Inflammatory macrophage treated with lipopolysaccharide for 4 hours (primary cell): ENCODE results near the gene FPR1.

Source experiments
- DNase-seq: peaks from one replicate; pipeline ENCODE4 v3.0.0-alpha.2; 2020

The FPR1 gene

DNA sequence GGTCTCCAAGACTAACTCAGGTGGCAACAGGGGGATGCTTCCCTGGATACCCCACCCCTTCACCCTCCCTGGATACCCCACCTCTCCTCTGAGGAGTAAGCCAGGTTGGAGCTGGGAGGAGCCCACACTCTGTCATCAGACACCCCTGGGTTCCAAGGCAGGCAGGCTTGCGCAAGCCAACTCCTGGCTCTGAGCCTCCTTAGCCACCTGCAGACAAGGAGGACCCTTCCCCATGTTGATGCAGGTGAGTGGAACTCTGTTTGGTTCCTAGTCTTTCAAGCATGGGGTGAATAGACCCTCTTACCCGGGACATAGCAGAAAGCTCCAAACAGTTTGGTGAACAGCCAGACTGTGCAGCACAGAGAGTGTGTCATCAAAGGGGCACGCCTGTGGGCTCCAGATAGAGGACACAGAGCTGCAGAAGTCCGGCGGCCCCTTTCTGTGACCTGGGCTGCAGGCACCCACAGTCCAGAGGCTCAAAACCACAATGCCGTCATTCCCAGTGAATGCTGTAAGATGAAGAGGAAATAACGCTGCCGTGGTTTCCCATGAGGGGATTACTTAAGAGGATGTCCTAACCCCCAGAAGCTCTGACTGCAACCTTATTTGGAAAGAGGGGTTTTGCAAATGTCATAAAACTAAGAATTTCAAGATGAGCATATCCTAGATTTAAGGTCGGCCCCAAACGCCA is 15.8 kb downstream of the FPR1 start:
- peak; percentile 100 for DNase-seq

DNA sequence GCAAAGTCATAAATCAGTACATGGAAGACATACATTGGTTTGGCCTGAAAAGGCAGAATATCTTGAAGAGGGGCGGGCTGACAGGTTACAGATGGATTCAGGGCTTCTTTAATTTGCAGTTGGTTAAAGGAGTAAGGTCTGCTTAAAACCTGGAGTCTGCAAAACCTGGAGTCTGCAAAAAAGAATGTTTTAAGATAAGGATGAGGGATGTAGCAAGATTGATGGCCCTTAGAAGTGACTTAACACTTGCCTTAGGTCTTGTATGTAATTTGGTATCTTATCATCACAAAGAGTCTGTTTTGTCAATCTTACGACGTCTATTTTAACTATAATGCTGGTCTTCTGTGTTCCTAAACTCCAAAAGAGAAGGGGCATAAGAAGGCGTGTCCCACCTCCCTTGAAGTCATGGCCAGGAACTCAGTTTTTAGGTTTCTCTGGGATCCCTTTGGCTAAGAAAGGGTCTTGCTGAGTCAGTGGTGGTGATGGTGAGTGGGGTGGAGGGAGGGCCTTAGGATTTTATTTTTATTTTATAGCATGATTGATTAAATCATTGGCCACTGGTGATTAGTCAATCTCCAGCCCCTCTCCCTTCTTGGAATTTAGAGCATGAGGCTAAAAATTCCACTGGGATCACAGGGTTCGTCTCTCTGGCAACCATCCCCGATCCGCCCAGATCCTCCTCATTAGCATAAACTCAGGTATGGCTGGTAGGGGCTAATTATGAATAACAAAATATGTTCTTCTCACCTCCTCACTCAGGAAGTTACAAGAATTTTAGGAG is 17.7 kb downstream of the FPR1 start:
- DNase-seq = no peak

GRCh38 chr19:51729781-51730180 is 21.9 kb downstream of the FPR1 start:
- no peak for DNase-seq

- no peak for DNase-seq
Measured at GRCh38 chr19:51727349-51727880, 24.3 kb downstream of the FPR1 start.

- DNase-seq = peak; percentile 46
Measured at GRCh38 chr19:51726049-51726448, 25.6 kb downstream of the FPR1 start.

- no peak for DNase-seq
Measured at GRCh38 chr19:51724543-51724942, 27.1 kb downstream of the FPR1 start.

- DNase-seq = no peak
Measured at GRCh38 chr19:51722492-51722891, 29.2 kb downstream of the FPR1 start.

GRCh38 chr19:51721905-51722304 is 29.8 kb downstream of the FPR1 start:
- DNase-seq = no peak

DNA sequence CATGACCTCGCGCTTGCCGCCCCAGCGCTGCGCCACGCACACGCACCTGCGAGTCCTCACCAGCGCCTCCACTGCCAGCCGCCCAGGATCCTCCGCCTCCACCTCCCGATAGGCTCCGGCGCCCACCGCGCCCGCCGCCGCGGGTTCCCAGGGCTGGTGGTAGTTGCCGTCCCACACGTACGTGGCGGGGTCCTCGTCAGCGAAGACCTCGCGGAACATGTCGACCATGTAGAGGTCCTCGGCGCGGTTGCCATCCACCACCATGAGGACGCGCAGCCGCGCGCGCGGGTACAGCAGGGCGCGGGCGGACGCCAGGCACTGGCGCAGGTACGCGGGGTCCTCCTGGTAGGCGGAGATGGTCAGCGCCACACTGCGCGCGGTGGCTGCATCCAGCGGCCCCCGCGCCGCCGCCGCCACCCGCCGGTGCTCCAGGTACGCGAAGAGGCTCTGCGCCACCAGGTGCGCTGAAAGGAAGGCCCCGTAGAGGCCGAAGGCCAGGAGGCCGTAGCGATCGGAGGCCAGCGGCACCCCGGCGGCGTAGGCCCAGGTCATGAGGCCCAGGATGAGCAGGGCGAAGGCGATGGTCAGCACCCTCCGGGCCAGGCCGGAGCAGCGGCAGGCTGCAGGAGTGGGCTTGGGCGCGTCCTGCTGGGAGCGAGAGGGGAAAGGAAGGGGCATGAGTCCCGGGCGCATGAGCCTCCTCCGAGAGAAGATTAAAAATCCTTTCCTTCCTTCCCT is 32.3 kb downstream of the FPR1 start:
- no peak for DNase-seq

GRCh38 chr19:51716925-51717324 is 34.8 kb downstream of the FPR1 start:
- no peak for DNase-seq

GRCh38 chr19:51715850-51716249 is 35.8 kb downstream of the FPR1 start:
- DNase-seq = no peak

GRCh38 chr19:51714848-51715247 is 36.8 kb downstream of the FPR1 start:
- peak; percentile 70 for DNase-seq

DNA sequence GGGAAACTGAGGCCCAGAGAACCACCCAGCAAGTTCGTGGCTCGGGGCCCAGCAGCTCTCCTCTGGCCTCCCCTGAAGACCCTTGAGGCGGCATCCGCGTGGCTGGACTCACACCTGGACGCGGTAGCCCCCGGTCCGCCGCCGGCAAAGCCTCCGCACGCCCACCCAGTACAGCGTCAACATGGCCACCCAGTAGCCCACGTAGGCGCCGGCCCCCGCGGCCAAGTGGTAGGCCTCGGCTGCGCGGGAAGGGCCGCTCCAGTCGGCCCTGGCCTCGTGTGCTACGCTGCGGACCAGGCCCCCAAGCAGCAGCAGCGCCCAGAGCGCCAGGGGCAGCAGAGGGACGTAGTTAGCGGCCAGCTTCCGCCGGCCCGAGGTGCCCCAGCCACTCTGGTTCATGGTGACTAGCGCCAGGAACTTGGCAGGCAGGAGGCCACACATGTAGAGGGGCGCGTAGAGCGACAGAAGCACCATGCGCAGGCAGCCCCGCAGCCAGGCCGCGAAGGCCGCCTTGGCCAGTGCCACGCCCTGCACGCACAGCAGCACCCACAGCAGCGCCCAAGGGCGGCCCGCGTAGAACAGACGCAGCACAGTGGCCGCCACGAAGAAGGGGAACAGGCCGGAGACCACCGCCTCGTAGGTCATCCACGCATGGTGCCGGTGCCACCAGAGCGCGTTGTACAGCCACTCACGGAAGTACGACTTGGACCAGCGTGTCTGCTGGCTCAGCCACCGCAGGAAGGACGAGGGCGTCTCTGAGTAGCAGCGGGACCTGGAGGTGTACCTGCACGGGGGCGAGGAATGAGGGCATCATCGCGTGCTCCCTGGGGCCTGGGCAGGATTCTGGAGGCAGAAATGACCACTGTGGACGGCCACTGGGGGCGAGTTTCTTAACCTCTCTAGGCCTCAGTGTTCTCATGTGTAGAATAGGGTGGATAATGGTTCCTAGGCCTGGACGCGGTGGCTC is 38.1 kb downstream of the FPR1 start:
- DNase-seq = no peak

DNA sequence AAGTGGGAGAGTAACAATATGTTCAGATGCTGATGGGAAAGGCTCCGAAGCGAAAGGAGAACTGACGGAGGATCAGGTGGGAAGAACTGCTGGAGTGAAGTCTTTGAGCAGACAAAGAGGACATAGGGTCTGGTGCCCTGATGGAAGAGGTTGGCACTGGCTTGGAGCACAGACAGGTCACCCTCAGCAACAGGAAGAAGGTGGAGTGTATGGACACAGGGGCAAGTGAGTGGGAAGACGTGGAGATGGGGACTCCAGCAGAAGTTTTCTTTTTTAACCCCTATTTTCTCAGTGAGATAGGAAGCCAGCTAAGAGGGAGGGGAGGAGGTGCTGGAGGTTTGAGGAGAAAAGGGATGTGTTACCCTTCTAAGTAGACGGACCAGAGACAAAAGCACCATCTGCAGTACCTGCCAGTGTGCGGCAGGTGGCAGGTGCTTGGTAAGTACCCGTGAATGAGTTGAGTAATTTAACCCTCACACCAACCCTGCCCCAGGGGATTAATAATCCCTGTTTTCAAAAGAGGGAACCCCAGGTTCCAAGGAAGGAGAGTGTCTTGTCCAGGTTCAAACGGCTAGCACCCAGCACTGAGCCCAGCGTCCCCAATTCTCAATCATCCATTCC is 39.1 kb downstream of the FPR1 start:
- no peak for DNase-seq

GRCh38 chr19:51711702-51712101 is 40.0 kb downstream of the FPR1 start:
- DNase-seq = no peak

- no peak for DNase-seq
Measured at GRCh38 chr19:51710163-51710562, 41.5 kb downstream of the FPR1 start.

GRCh38 chr19:51709575-51709974 is 42.1 kb downstream of the FPR1 start:
- DNase-seq = no peak

- no peak for DNase-seq
Measured at GRCh38 chr19:51708811-51709210, 42.9 kb downstream of the FPR1 start.

- no peak for DNase-seq
Measured at GRCh38 chr19:51706885-51707284, 44.8 kb downstream of the FPR1 start.

- DNase-seq = no peak
Measured at GRCh38 chr19:51706296-51706695, 45.4 kb downstream of the FPR1 start.

DNA sequence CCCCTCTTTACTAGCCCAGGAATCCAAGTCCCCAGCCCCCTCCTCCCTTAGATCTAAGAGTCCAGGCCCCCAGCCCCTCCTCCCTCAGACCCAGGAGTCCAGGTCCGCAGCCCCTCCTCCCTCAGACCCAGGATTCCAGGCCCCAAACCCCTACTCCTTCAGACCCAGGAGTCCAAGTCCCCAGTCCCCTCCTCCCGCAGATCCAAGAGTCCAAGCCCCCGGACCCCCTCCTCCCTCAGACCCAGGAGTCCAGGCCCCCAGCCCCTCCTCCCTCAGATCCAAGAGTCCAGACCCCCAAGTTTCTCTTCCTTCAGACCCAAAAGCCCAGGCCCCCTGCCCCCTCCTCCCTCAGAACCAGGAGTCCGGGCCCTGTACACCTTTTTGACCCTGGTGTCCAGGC is 47.1 kb downstream of the FPR1 start:
- DNase-seq = no peak
